Neural cell (in vitro differentiated cells): ENCODE results near the gene PARL. TPM values are rescaled to one million over a fixed set of nuclear protein-coding genes. Genes with fewer than 3 reads are reported as not detected.

Source experiments
- H2AFZ ChIP-seq: fragments of 200-600, 300-800 bp; sonication (generic), shearing (Covaris generic); 2 replicates; pipeline ENCODE4 v1.6.0; 2014; ENCODE audit warnings: low read depth, mild to moderate bottlenecking, antibody characterized with exemption, low read length, moderate library complexity
- H3F3A ChIP-seq: fragments of 200-600 bp; shearing (Covaris generic); 2 replicates; pipeline ENCODE4 v1.6.1; 2016; ENCODE audit warnings: mild to moderate bottlenecking, moderate library complexity, mixed read lengths, antibody characterized with exemption, low read length; ENCODE audit not compliant: insufficient read depth, poor library complexity, severe bottlenecking
- H3K27ac ChIP-seq: fragments of 200-600, 300-800 bp; sonication (generic), shearing (Covaris generic); 2 replicates; pipeline ENCODE4 v1.5.1; 2014; ENCODE audit warnings: mild to moderate bottlenecking, low read length, moderate library complexity
- H3K27me3 ChIP-seq: fragments of 300-800, 200-600 bp; sonication (generic), shearing (Covaris generic); 2 replicates; pipeline ENCODE4 v1.6.0; 2014; ENCODE audit warnings: mild to moderate bottlenecking, low read depth, low read length, moderate library complexity; ENCODE audit not compliant: insufficient read depth
- H3K36me3 ChIP-seq: fragments of 300-800, 200-600 bp; sonication (generic), shearing (Covaris generic); 2 replicates; pipeline ENCODE4 v1.5.1; 2014; ENCODE audit warnings: mild to moderate bottlenecking, antibody characterized with exemption, low read length, moderate library complexity; ENCODE audit not compliant: insufficient read depth
- H3K4me2 ChIP-seq: fragments of 300-800, 200-600 bp; sonication (generic), shearing (Covaris generic); 2 replicates; pipeline ENCODE4 v1.6.0; 2014; ENCODE audit warnings: mild to moderate bottlenecking, low read length
- H3K4me3 ChIP-seq: fragments of 300-800, 200-600 bp; sonication (generic), shearing (Covaris generic); 2 replicates; pipeline ENCODE4 v1.5.1; 2014; ENCODE audit warnings: mild to moderate bottlenecking, low read length, moderate library complexity
- H3K79me2 ChIP-seq: fragments of 200-600 bp; shearing (Covaris generic); replicated peaks from 2 replicates; pipeline ENCODE4 v1.6.0; 2014; ENCODE audit warnings: mild to moderate bottlenecking, low read length, moderate library complexity; ENCODE audit not compliant: insufficient read depth
- H3K9ac ChIP-seq: fragments of 300-800, 200-600 bp; sonication (generic), shearing (Covaris generic); 2 replicates; pipeline ENCODE4 v1.6.1; 2016; ENCODE audit warnings: mild to moderate bottlenecking, low read length, mixed read lengths
- H3K9me2 ChIP-seq: fragments of 200-600 bp; shearing (Covaris generic); 2 replicates; pipeline ENCODE4 v1.6.1; 2016; ENCODE audit warnings: mild to moderate bottlenecking, low read length, mixed read lengths; ENCODE audit not compliant: insufficient read depth
- H3K9me3 ChIP-seq: fragments of 200-600, 300-800 bp; sonication (generic), shearing (Covaris generic); 2 replicates; pipeline ENCODE4 v1.6.1; 2016; ENCODE audit warnings: mild to moderate bottlenecking, mixed run types, low read length, moderate library complexity, mixed read lengths
- H4K20me1 ChIP-seq: fragments of 200-600 bp; shearing (Covaris generic); 2 replicates; pipeline ENCODE4 v1.6.1; 2016; ENCODE audit warnings: mild to moderate bottlenecking, mixed run types; ENCODE audit not compliant: insufficient read depth
- CTCF ChIP-seq: fragments of 450-650 bp; IDR thresholded peaks from 2 replicates; pipeline ENCODE4 v1.5.1; 2014; ENCODE audit warnings: antibody characterized with exemption, mild to moderate bottlenecking, moderate library complexity; ENCODE audit not compliant: poor library complexity, severe bottlenecking
- EP300 ChIP-seq: fragments of 450-650 bp; conservative IDR thresholded peaks from 2 replicates; pipeline ENCODE4 v1.6.1; 2014; ENCODE audit warnings: antibody characterized with exemption, mild to moderate bottlenecking, moderate library complexity; ENCODE audit not compliant: poor library complexity, severe bottlenecking
- EZH2 ChIP-seq: fragments of 200-600, 300-800 bp; shearing (Covaris generic), sonication (generic); IDR thresholded peaks from 2 replicates; pipeline ENCODE4 v1.6.1; 2014; ENCODE audit warnings: antibody characterized with exemption, low read length, borderline replicate concordance, mild to moderate bottlenecking; ENCODE audit not compliant: insufficient read depth, poor library complexity, severe bottlenecking
- MXI1 ChIP-seq: fragments of 450-650 bp; conservative IDR thresholded peaks from 2 replicates; pipeline ENCODE4 v1.6.1; 2014; ENCODE audit warnings: antibody characterized with exemption, mild to moderate bottlenecking; ENCODE audit not compliant: poor library complexity, severe bottlenecking
- POLR2AphosphoS5 ChIP-seq: IDR thresholded peaks from 2 replicates; pipeline ENCODE4 v1.6.1; 2012
- RAD21 ChIP-seq: fragments of 450-650 bp; conservative IDR thresholded peaks from 2 replicates; pipeline ENCODE4 v1.6.1; 2014; ENCODE audit warnings: antibody characterized with exemption, mild to moderate bottlenecking, moderate library complexity
- REST ChIP-seq: IDR thresholded peaks from 2 replicates; pipeline ENCODE4 v1.6.1; 2012; ENCODE audit warnings: borderline replicate concordance
- SMC3 ChIP-seq: fragments of 450-650 bp; conservative IDR thresholded peaks from 2 replicates; pipeline ENCODE4 v1.6.1; 2014; ENCODE audit warnings: antibody characterized with exemption, mild to moderate bottlenecking, moderate library complexity; ENCODE audit not compliant: poor library complexity
- TAF1 ChIP-seq: IDR thresholded peaks from 2 replicates; pipeline ENCODE4 v1.6.1; 2012; ENCODE audit warnings: low read depth
- polyA plus RNA-seq: library from polyadenylated mRNA; depleted of rRNA; stranded (reverse); fragments of >200 nt; gene quantifications from 2 replicates; pipeline ENCODE4 v1.2.3, GENCODE V29; 2014

The PARL gene
- polyA plus RNA-seq, 1 donor from 2014 or later = 59.2 TPM

- no peaks in the 10 kb centered on the region for H3K27me3 ChIP-seq
- TF ChIP-seq SMC3 = no peak
- TF ChIP-seq REST = no peak
- TF ChIP-seq TAF1 = no peak
- no peak for TF ChIP-seq EP300
- TF ChIP-seq CTCF = no peak
- no peak for TF ChIP-seq MXI1
- no peak for TF ChIP-seq POLR2AphosphoS5
- no peak for TF ChIP-seq RAD21
- TF ChIP-seq EZH2 = no peak
These were observed 70.4 kb downstream of the PARL start for GRCh38 chr3:183814240-183814639.

GRCh38 chr3:183812761-183813445, 71.8 kb downstream of the PARL start:
- H3K4me3 ChIP-seq = no peak overlapping the region
- no peaks in the 10 kb centered on the region for H3K27me3 ChIP-seq
- no peak overlapping the region for H3K27ac ChIP-seq
- no peak overlapping the region for H3K4me2 ChIP-seq
- no peaks in the 10 kb centered on the region for H3K9me3 ChIP-seq
- TF ChIP-seq TAF1 (no peak), EP300 (no peak), REST (no peak)
- H2AFZ ChIP-seq = no peak overlapping the region
- H3K9ac ChIP-seq = no peak overlapping the region
- H3K9me2 ChIP-seq = no peaks in the 10 kb centered on the region
- no peaks in the 10 kb centered on the region for H3F3A ChIP-seq
- no peaks in the 10 kb centered on the region for H4K20me1 ChIP-seq
- H3K36me3 ChIP-seq = peaks cover 17% of the 10 kb centered on the region
- H3K79me2 ChIP-seq = no peaks in the 10 kb centered on the region

More at GRCh38 chr3:183814240-183814639, 70.4 kb downstream of the PARL start:
- no peaks in the 10 kb centered on the region for H3K9me3 ChIP-seq
- no peak overlapping the region for H3K27ac ChIP-seq
- no peaks in the 10 kb centered on the region for H3F3A ChIP-seq
- H3K36me3 ChIP-seq = peaks cover 17% of the 10 kb centered on the region
- no peaks in the 10 kb centered on the region for H3K9me2 ChIP-seq
- H3K4me2 ChIP-seq = no peak overlapping the region
- H3K9ac ChIP-seq = no peak overlapping the region
- H3K4me3 ChIP-seq = no peak overlapping the region
- H3K79me2 ChIP-seq = no peaks in the 10 kb centered on the region
- H2AFZ ChIP-seq = no peak overlapping the region
- H4K20me1 ChIP-seq = no peaks in the 10 kb centered on the region
